GM19438 (cell line): ENCODE measurements around the gene BTBD7.
A peak's percentile ranks its signal among the peaks of the same experiment; 100 is the strongest.

Source experiments
- ATAC-seq: cut with Tn5 transposase; IDR thresholded peaks from one replicate; pipeline ENCODE4 v1.9.1; 2021; ENCODE audit warnings: low read depth; ENCODE audit not compliant: unreplicated experiment

The BTBD7 gene

DNA sequence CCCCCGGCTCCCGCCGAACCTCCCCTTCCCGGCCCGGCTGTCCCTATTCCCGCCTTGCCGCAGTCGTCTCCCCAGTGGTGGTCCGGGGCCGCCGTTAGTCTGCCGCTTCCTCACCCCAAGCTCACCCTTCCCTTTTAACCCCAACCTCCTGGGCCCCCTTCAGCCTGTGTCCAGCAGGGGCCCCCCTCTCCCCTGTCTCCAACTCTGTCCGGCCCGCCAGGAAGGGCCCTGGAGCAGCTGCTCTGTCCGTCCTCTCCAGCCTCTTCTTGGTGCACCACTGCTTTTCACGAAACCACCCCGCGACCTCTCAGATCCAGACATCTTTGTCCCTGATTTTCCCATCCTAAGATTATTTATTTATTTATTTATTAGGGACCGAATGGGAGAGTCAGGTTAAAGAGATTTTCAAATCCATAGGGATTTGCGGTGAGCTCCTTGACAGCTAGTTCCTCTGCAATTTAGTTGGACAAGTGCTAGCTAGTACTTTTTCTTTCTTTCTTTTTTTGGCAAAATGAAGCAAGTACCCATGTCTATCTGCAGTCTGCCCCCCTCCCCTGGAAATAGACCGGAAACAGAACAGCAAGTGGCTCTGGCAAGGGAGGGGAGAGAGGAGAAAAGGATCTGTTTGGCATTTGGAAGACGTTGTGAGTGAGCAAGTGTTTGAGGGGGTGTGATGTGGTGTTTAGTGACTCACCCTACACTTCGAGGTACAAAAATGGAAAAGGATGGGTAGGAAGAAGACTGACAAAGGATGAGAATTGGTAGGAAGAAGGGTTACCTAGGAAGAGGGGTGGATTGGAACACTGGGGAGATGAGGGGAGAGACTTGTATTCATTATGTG is 125.1 kb downstream of the BTBD7 start:
- ATAC-seq: peak; percentile 40

GRCh38 chr14:93206793-93207467 is 125.9 kb downstream of the BTBD7 start, which contains the start of the genes GON7 and UBR7:
GON7 (minus strand) TSS chr14:93207065; CDS start chr14:93207037, 28 bp downstream.
UBR7 (plus strand) TSS chr14:93207256; CDS start chr14:93207292, 36 bp downstream.
- peak; percentile 69 for ATAC-seq

DNA sequence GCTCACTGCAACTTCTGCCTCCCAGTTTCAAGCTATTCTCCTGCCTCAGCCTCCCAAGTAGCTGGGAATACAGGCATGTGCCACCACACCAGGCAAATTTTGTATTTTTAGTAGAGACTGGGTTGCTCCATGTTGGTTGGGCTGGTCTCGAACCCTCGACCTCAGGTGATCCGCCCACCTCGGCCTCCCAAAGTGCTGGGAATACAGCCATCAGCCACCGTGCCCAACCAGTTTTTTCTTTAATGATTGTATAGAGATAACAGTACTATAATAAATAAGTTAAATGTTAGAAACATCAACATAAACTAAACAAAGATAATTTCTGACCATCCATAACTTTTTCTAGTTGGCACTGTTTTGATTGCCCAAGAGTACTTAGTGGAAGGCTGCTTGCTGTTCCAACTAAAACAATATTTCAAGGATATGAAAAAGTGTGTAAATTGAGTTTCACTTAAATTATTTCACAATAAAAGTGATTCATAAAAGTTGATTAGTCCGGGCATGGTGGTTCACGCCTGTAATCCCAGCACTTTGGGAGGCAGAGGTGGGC is 131.6 kb downstream of the BTBD7 start:
- ATAC-seq: no peak

DNA sequence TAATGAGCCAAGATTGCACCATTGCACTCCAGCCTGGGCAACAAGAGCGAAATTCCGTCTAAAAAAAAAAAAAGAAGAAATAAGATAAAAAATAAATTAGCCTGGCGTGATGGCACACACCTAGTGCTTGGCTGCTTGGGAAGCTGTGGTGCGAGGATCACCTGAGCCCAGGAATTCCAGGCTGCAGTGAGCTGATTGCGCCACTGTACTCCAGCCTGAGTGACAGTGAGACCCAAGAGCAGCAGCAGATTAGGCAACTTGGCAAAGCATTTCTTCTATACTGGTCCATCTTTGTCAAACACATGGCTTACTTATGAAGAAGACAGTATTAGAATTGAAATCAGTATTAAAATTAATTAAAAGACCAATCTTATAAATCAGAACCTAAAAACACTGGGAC is 132.3 kb downstream of the BTBD7 start:
- ATAC-seq: no peak

- no peak for ATAC-seq
Observed at GRCh38 chr14:93199031-93199430, 133.8 kb downstream of the BTBD7 start.

DNA sequence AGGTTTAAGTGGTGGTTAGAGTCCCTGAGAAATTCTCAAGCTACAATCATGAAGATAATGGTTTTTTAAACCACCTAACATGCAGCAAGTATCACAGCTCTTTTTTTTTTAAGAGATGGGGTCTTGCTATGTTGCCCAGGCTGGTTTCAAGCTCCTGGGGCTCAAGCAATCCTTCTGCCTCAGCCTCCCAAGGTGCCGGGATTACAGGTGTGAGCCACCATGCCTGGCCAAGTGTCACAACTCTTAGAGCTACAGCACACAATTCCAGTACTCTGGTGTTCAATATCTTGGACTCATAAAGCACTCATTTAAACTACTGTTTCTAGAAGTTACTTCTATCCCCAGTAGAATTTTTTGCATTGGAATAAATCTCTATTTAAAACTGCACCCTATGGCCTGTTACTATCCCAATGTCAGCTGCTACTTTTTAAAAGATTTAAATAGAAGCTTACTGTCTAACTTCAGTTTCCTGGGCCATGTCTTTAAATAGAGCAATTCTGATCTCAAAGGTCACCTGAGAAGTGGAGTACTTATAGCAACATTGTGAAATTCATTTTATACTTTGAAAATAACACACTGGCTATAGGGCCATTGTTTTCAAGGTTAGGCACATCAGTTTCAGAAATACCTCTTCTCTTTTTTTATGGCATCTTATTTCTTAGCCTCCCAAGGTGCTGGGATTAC is 137.4 kb downstream of the BTBD7 start:
- no peak for ATAC-seq
